GM18526 (cell line): ENCODE data around the gene MAPK10.

ENCODE experiments used
- POLR2A ChIP-seq: IDR thresholded peaks from 3 replicates; pipeline ENCODE4 v1.6.1; 2011; ENCODE audit not compliant: insufficient read length; ENCODE audit errors: extremely low read depth

The MAPK10 gene

GRCh38 chr4:85966373-85966772 is 393.5 kb downstream of the MAPK10 start:
- TF ChIP-seq POLR2A: no peak

DNA sequence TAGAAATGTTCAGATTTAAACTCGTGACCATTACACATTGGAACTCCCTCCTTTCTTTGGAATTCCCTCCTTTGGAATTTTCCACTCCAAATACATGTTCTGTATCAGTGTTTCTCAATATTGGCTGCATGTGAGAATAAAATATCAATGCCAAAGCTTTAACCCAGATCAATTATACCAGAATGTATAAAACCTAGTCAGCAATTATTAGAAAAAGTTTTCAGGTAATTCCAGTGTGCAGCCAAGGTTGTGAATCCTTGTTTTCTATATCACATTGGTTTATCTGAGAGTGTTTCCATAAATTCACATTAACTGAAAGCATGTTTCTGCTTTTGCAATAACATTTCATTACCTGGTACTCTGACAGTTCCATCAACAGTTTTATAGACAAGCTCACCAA is 394.3 kb downstream of the MAPK10 start:
- no peak for TF ChIP-seq POLR2A

- TF ChIP-seq POLR2A: no peak
Observed at GRCh38 chr4:85964298-85964697, 395.6 kb downstream of the MAPK10 start.

GRCh38 chr4:85963231-85963630 is 396.6 kb downstream of the MAPK10 start:
- no peak for TF ChIP-seq POLR2A

- TF ChIP-seq POLR2A: no peak
Observed at GRCh38 chr4:85961887-85962286, 398.0 kb downstream of the MAPK10 start.

DNA sequence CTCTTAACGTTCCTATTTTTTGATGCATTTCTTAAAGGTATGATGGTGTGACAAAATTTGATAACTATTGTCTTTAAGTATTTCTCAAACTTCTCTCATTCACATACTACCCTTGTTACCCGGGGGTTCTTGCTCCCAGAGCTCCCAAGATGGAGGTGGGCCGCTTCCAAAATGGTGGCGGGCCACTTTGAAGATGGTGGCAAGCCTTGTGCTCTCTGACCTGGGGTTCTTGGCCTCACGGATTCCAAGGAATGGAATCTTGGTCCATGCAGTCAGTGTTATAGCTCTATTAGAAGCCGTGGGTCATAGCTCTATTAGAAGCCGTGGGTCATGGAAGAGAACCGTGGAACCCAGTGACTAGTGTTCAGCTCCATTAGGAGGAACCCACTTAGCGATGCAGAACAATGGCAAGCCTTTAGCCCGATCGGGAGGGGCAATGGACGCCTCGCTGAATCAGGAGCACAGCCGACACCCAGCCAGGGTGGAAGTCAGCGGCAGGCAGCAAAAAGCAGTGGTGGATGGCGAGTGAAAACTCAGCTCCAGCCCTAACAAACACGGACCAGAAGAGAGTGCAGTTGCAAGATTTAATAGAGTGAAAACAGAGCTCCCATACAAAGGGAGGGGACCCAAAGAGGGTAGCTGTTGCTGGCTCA is 403.4 kb downstream of the MAPK10 start:
- TF ChIP-seq POLR2A: no peak

GRCh38 chr4:85955620-85956292 is 404.1 kb downstream of the MAPK10 start:
- TF ChIP-seq POLR2A: no peak

- TF ChIP-seq POLR2A: no peak
Observed at GRCh38 chr4:85953651-85954018, 406.2 kb downstream of the MAPK10 start.

DNA sequence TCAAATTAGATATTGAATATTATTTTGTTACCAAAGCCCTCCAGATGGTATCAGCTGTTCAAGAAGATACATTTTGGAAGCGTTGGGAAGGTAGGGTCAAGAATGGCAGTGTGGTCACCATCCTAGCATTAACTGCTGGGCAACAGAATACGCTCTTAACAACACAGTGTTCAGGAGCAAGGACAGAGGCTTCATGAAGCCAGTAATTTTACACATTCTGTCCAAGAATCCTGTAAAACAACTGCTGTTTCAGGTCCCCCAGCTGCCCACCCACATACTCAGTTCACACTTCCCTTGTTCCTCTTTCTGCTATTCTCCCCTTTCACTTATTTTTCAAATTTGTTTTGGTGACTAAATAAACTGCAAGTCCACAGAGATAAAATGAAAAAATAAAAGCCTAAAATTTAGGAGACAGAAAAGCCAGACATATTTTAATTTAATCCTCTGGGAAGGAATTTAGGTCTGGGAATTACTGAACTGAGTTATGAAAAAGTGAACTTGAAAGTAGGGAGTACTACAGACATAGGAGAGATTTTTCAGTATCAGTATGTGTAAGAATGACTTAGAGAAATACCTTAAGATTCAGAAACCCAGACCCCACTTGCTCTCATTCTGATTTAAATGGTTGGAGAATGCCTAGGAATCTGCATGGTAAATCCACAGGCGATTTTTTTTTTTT is 406.7 kb downstream of the MAPK10 start:
- TF ChIP-seq POLR2A: no peak

- TF ChIP-seq POLR2A: no peak
Observed at GRCh38 chr4:85952528-85952927, 407.3 kb downstream of the MAPK10 start.

- TF ChIP-seq POLR2A: no peak
Observed at GRCh38 chr4:85951099-85951498, 408.8 kb downstream of the MAPK10 start.

GRCh38 chr4:85946821-85947220 is 413.0 kb downstream of the MAPK10 start:
- no peak for TF ChIP-seq POLR2A

DNA sequence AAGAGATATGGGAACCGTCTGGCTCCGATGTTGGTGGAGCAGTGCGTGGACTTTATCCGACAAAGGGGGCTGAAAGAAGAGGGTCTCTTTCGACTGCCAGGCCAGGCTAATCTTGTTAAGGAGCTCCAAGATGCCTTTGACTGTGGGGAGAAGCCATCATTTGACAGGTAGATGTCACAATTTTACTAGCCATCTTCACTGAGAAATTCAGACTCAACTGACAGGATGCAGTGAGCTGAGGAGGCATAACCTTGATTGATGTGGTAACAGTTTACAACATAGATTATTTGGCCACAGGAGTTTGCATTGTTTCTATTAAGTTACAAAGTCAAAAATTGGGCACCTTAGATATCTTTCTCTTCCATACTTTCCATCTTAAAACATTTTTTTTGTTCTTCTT is 417.7 kb downstream of the MAPK10 start:
- no peak for TF ChIP-seq POLR2A

DNA sequence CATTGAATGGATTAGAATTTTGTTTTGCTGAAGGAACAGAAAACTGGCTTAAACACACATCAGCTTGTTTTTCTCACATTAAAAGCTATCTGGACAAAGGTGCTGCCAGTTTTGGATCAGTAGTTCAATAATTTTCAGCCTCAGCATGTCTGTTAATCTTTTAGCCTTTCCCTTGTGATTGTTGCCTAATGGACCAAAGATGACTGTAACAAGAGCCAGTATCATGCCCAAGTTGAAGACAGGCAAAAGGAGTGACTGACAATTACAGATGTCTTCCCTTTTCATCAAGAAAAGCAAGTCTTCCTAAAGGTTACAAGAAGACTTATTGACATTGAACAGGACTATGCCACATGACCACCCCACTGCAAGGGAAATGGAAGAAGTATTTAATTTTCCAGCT is 419.7 kb downstream of the MAPK10 start:
- no peak for TF ChIP-seq POLR2A
